GM12864 (cell line): ENCODE data around the gene DNAH12.
"Not testable (repeated sequence)": the region's sequence is repeated elsewhere in the genome, so short reads cannot be mapped to it uniquely, and the experiment has no call there.

Experiments
- DNase-seq: peaks from one replicate; pipeline ENCODE4 v3.0.0-alpha.2; 2011; ENCODE audit warnings: low read depth
- H3K4me3 ChIP-seq: 2 replicates; pipeline ENCODE4 v1.5.1; 2011; ENCODE audit warnings: mild to moderate bottlenecking, low read depth, low read length, control low read depth
- CTCF ChIP-seq: IDR thresholded peaks from 2 replicates; pipeline ENCODE4 v1.5.1; 2011; ENCODE audit warnings: low read depth, mild to moderate bottlenecking, moderate library complexity, low read length, control low read depth, inconsistent platforms; ENCODE audit errors: missing control alignments

DNAH12 gene

GRCh38 chr3:57464801-57465200 lies 79.3 kb downstream of the DNAH12 start:
- no peak for DNase-seq
- no peak for TF ChIP-seq CTCF
- H3K4me3 ChIP-seq = no peak overlapping the region

- H3K4me3 ChIP-seq = no peak overlapping the region
- no peak for TF ChIP-seq CTCF
- no peak for DNase-seq
Observed at GRCh38 chr3:57464011-57464410, 80.1 kb downstream of the DNAH12 start.

- no peak for TF ChIP-seq CTCF
- H3K4me3 ChIP-seq = no peak overlapping the region
- no peak for DNase-seq
Observed at GRCh38 chr3:57451150-57451846, 92.8 kb downstream of the DNAH12 start.

- not testable (repeated sequence) for DNase-seq, H3K4me3 ChIP-seq
Observed at GRCh38 chr3:57449276-57449847, 94.8 kb downstream of the DNAH12 start.

- not testable (repeated sequence) for H3K4me3 ChIP-seq, DNase-seq
Observed at GRCh38 chr3:57448489-57448888, 95.7 kb downstream of the DNAH12 start.

GRCh38 chr3:57446318-57446841 lies 97.8 kb downstream of the DNAH12 start:
- no peak overlapping the region for H3K4me3 ChIP-seq
- no peak for TF ChIP-seq CTCF
- no peak for DNase-seq

GRCh38 chr3:57444469-57444868 lies 99.7 kb downstream of the DNAH12 start:
- DNase-seq = no peak
- TF ChIP-seq CTCF = no peak
- H3K4me3 ChIP-seq = no peak overlapping the region

GRCh38 chr3:57440144-57440543 lies 104.0 kb downstream of the DNAH12 start:
- not testable (repeated sequence) for H3K4me3 ChIP-seq, DNase-seq

GRCh38 chr3:57438460-57438859 lies 105.7 kb downstream of the DNAH12 start:
- not testable (repeated sequence) for DNase-seq, H3K4me3 ChIP-seq
